SKM-1 (cell line): ENCODE data around the gene LRRC14B.

Experiments
- DNase-seq: peaks from one replicate; lab custom pipeline; 2025; ENCODE audit not compliant: unreplicated experiment; lab: John Stamatoyannopoulos, UW

Gene LRRC14B

DNA sequence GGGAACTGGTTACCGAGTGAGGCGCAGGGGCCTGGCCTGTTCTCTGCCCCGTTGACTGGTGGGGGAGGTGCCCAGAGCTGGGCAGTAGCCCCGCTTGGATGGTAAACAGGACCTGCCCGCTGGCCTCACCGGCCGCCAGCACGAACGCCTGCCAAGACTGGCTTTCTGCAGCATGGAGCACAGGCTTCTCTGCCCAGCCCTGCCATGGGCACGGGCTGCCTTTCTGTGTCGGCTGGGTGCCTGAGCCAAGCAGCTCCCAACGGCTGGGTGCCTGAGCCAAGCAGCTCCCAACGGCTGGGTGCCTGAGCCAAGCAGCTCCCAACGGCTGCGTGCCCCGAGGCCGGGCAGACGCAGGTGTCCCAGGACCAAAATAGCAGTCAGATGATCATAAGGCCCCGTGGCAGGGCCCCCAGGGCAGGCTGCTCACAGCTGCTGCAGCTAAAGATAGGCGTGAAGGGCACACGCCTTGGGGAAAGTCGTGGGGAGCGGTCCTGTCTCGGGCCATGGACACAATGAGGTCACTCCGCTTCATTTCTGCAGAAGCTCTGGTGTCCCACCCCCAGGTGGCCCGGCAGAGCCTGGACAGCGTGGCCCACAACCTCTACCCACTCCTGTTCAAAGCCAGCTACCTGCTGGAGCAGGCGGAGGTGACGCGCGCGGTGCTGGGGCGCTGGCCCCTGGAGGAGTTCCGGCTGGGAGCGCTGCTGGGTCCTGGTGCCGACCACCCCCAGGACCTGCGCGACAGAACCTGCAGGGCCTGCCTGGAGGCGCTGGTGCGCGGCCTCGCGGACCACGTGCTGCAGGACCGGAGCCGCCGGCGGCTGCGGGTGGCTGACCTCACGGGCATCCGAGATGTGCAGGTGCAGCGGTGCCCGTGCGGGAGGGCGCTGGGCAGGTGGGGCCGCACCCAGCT lies at the start of gene LRRC14B:
LRRC14B (plus strand) TSS at position 460 of the 913 bp plus-strand sequence; CDS start at position 504, 44 bp downstream.
- no peak for DNase-seq

GRCh38 chr5:141761-142160 lies 49.5 kb upstream of the LRRC14B start:
- DNase-seq = no peak

DNA sequence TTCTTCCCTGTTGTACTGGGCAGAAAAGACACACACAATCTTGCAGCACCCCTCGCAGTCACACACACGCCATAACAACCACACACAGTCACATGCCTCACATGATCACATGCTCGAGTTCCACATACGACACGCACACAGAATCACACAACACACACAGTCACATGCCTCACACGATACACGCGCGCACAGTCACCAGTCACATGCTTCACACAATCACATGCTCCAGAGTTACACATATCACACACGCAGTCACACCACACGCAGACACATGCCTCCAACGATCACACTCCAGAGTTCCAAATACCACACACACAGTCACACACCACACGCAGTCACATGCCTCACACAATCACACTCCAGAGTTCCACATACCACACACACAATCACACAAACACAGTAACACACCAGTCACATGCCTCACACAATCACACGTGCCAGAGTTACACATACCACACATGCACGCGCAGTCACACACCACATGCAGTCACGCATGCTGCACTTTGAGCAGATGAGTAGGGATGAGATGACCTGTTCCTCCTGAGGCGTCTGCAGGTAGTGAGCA lies 49.0 kb upstream of the LRRC14B start:
- no peak for DNase-seq

DNA sequence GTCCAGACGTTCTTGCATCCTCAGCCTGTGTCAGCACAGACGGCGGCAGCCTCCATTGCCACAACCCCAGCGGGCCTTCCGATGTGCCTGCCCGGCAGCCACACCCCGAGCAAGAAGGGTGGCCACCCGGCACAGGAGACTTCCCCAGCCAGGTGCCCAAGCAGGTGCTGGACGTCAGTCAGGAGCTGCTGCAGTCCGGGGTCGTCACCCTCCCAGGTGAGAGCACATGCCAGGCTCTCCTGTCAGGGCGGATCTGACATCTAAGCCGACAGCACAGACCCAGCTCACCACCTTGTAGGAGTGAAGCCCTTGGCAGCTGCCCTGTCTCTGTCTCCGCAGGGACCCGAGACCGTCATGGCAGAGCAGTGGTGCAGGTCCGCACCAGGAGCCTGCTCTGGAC lies 48.3 kb upstream of the LRRC14B start:
- no peak for DNase-seq

DNA sequence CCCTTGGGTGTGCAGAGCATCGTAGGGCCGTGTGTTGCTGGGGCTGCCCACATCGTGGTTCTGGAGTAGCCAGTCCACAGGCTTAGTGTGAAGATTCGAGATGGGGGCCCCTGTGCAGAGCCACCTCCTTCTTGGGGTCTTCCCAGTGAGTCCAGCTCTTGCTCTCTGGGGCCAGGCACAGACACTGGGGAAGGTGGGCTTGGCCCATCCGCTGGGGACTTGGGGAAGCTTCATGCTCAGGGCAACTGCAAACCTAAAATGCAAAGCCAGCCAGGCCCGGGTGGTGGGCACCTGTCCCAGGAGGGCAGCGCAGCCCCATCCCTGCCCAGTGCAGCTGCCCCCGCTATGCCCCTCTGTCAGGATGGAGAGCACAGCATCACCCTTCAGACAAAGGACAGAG lies 46.4 kb upstream of the LRRC14B start:
- no peak for DNase-seq

- no peak for DNase-seq
Observed at GRCh38 chr5:145585-146323, 45.5 kb upstream of the LRRC14B start.

DNA sequence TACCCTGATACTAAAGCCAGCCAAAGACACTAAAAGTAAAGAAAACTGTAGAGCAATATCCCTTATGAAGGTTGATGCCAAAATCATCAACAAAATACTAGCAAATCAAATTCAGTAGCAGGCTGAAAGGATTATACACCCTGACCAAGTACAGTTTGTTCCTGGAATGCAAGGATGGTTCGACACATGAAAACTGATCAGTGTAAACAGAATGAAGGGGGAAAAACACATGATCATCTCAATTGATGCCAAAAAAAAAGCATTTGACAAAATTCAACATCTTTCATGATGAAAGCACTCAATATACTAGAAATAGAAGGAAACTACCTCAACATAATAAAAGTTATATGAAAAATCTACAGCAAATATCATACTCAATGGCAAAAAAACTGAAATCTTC lies 43.5 kb upstream of the LRRC14B start:
- no peak for DNase-seq

DNA sequence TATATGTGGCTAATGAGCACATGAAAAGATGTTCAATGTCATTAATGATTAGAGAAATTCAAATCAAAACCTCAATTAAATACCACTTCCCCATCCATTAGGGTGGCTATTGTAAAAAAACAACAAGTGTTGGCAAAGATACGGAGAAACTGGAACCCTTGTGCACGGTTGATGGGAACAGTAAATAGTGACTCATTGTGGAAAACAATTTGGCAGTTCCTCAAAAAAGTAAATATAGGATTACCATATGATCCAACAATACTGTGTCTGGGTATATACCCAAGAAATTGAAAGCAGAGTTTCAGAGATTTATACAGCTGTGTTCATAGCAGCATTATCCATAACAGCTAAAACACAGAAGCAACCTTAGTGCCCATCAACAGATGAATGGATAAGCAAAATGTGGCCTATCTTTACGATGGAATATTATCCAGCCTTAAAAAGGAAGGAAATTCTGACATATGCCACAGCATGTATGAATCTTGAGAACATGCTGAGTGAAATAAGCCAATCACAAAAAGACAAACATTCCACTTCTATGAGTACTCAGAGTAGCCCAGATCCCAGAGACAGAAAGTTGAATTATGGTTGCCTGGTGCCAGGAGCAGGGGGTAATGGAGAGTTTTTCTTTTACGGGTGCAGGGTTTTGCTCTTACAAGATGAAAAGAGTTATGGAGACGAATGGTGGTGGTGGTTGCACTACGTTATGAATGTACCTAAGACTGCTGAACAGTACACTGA lies 41.4 kb upstream of the LRRC14B start:
- no peak for DNase-seq

GRCh38 chr5:150746-151145 lies 40.5 kb upstream of the LRRC14B start:
- DNase-seq = no peak

- no peak for DNase-seq
Observed at GRCh38 chr5:152077-152476, 39.2 kb upstream of the LRRC14B start.

- DNase-seq = no peak
Observed at GRCh38 chr5:153256-153655, 38.0 kb upstream of the LRRC14B start.

DNA sequence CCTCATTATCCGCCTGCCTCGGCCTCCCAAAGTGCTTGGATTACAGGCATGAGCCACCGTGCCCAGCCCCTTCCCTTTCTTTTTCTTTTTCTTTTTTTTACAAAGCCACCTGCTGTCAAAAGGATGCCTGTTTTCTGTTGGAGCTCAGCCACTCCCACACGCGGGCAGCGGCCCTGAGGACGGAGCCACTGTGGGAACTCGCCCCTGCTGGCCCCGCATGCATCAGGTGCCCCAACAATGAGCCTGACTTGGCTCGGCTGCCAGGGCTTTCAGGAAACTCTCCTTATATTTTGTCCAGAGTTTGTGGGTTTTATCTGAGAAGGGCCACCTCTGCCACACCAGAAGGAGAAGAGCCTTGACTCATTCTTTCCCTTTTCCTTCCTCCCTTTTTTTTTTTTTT lies 37.1 kb upstream of the LRRC14B start:
- no peak for DNase-seq

DNA sequence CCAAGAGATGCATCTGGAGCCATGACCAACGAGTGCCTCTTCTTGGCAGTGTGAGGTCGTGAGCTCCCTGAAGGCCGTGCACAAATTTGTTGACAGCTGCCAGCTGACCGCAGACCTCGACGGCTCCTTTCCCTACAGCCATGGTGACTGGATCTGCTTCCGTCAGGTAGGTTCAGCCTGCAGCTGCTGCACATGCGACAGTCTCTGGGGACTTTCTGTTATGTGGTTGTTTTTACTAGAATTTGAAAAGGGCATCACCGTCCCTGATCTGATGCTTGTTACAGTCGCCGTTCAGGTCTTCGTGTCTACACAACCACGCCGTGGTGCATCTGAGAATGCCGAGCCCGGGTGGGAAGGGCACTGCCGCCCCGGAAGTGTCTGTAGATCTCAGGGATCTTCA lies 36.5 kb upstream of the LRRC14B start:
- no peak for DNase-seq

GRCh38 chr5:155651-156410 lies 35.5 kb upstream of the LRRC14B start:
- no peak for DNase-seq

DNA sequence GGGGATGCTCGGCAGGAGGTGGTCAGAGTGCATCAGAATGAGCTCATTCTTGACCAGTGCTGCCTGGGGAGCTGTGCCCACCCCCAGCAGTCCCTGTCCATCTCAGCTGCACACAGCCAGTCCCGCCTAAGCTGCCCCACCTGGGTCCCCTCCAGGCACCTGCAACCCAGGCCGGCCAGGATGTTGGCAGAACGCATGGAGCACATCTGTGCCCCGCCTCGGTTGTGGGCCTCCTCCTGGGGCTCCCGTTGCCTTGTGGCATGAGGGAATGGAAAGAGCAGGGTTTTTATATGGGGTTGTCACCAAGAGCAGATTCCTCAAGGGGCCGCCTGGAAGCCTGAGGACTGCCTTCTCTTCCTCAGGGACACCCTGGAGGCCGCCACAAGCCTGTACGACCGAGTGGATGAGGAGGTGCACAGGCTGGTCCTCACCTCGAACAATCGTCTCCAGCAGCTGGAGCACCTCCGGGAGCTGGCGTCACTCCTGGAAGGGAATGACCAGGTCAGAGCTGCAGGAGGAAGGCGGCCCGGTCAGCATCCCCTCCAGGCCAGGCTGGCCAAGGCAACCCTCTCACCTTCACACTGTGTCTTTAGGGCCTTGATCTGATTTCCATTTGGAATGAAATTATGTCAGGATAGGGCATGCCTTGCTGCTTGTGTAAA lies 34.8 kb upstream of the LRRC14B start:
- DNase-seq = no peak

DNA sequence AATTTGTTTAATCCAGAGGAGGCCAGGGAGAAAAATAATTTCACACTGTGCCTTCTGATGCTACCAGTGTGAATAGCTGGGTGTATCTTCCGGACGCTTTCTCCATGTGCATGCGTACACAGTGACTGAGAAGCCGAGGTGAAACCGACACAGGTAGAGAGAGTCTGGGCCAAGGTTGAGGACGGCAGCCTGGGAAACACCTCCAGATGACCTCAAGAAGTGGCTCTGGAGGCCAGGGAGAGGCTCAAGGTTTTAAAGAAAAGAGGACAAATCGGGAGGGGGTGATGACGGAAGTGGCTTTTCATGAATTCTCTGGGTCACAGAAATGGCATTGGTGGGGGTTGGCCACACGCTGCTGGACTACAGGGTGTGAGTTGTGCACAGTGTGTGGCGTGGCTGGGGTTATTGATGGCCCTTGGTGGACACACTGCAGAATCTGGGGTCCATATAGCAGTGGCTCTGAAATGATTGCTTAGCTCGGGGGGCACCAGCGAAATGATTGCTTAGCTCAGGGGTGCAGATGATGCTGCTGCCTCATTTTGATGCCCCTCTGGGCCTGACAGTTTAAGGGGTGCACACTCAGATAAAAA lies 34.1 kb upstream of the LRRC14B start:
- DNase-seq = no peak

GRCh38 chr5:157801-158200 lies 33.5 kb upstream of the LRRC14B start:
- no peak for DNase-seq

DNA sequence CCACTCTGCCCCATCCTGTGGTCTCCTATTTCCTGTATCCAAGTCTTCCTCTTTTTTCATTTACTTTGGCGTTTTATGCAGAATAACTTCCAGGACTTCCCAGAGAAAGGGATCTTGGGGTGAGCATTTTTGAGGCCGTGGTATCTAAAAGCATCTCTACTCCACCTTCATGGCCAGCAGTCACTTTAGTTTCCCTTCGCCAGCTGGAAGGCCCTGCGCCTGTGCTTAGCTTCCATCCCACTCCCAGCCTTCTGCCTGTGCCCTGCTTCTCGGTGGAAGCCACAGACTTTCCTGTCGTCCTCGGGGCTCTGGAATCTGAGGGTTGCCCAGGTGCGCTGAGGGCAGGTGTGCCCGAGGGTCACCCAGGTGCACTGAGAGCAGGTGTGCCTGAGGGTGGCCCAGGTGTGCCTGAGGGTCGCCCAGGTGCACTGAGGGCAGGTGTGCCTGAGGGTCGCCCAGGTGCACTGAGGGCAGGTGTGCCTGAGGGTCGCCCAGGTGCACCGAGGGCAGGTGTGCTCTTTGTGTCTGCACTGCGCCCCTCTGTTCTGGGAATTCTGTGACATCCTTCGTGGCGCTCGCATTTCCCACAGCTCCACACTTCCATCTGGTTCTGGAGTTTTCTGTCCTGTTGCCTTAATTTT lies 32.4 kb upstream of the LRRC14B start:
- DNase-seq = no peak
